Upper lobe of left lung (tissue), 4 donors: ENCODE results near the gene EXOC2.

Source experiments
- CTCF ChIP-seq, 6 experiments: fragments of 450-650 bp in 4 of 6; fragments of 200-600 bp in 2 of 6; sonication (generic) in 2 of 6; IDR thresholded peaks; one replicate each; pipeline ENCODE4 v1.5.1; 2016 to 2019; ENCODE audit warnings: antibody characterized with exemption in 6 of 6
- EP300 ChIP-seq, 4 donors: sonication (generic); formaldehyde crosslinking; IDR thresholded peaks; one replicate each; pipeline ENCODE4 v1.5.1; 2017; ENCODE audit warnings: antibody characterized with exemption in 4 of 4, control low read depth in 2 of 4
- POLR2A ChIP-seq, 4 donors: fragments of 450-650 bp; IDR thresholded peaks; one replicate each; pipeline ENCODE4 v1.5.1; 2016 to 2017; ENCODE audit warnings: antibody characterized with exemption in 4 of 4, mild to moderate bottlenecking in 2 of 4
- POLR2AphosphoS5 ChIP-seq, 2 donors: sonication (generic); formaldehyde crosslinking; IDR thresholded peaks; one replicate each; pipeline ENCODE4 v1.5.1; 2017; ENCODE audit warnings: antibody characterized with exemption in 2 of 2

DNA sequence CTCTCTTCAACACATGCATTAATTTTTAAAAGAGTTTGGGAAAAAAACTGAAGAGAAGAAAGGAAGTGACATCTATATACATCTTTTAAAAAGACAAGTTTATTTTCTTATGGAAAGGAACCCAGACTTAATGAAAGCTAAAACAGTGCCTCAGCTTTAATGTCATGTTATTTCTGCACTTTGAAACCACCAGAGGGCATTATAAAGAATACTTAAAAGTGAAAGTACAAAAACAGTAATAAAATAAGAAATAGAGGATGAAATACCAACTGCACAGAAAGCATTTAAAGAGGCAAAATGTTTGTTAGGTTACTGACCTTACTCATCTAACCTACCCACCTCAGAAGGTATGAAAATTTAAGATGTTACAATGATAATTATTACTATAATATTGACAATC is 134.8 kb downstream of the EXOC2 start:
- no peak for TF ChIP-seq CTCF (IDR thresholded peaks at IDR 0.05)
- no peak for TF ChIP-seq POLR2AphosphoS5 (IDR thresholded peaks at IDR 0.05)
- TF ChIP-seq POLR2A (IDR thresholded peaks at IDR 0.05) = no peak
- TF ChIP-seq EP300 (IDR thresholded peaks at IDR 0.05) = no peak
